ENCODE data around the gene HTR4. TPM values are rescaled to one million over a fixed set of nuclear protein-coding genes. Genes with fewer than 3 reads are reported as not detected.

HTR4 gene
- total RNA-seq, 1 donor from 2014 or later: 0.27 TPM

- Mint-ChIP-seq H3K27ac (no peak overlapping the region), H3K36me3 (no peaks in the 10 kb centered on the region), H3K4me3 (no peak overlapping the region), H3K27me3 (ENCODE audit: low read depth) (peaks cover 1% of the 10 kb centered on the region), H3K4me1 (peaks cover 12% of the 10 kb centered on the region), H3K9me3 (no peaks in the 10 kb centered on the region)
- DNase-seq (ENCODE audit: low spot score in 2 of 2, unreplicated experiment in 2 of 2): no peak
- TF ChIP-seq, protein P1, sequence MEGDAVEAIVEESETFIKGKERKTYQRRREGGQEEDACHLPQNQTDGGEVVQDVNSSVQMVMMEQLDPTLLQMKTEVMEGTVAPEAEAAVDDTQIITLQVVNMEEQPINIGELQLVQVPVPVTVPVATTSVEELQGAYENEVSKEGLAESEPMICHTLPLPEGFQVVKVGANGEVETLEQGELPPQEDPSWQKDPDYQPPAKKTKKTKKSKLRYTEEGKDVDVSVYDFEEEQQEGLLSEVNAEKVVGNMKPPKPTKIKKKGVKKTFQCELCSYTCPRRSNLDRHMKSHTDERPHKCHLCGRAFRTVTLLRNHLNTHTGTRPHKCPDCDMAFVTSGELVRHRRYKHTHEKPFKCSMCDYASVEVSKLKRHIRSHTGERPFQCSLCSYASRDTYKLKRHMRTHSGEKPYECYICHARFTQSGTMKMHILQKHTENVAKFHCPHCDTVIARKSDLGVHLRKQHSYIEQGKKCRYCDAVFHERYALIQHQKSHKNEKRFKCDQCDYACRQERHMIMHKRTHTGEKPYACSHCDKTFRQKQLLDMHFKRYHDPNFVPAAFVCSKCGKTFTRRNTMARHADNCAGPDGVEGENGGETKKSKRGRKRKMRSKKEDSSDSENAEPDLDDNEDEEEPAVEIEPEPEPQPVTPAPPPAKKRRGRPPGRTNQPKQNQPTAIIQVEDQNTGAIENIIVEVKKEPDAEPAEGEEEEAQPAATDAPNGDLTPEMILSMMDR (IDR thresholded peaks at IDR 0.05; ENCODE audit: unreplicated experiment): no peak
Observed at GRCh38 chr5:148455185-148455584, 199.1 kb downstream of the HTR4 start.

GRCh38 chr5:148454576-148454975, 199.8 kb downstream of the HTR4 start:
- no peak for DNase-seq (ENCODE audit: low spot score in 2 of 2, unreplicated experiment in 2 of 2)
- Mint-ChIP-seq H3K9me3 (no peaks in the 10 kb centered on the region), H3K4me3 (no peak overlapping the region), H3K4me1 (peaks cover 12% of the 10 kb centered on the region), H3K27ac (no peak overlapping the region), H3K36me3 (no peaks in the 10 kb centered on the region), H3K27me3 (ENCODE audit: low read depth) (peaks cover 1% of the 10 kb centered on the region)
- TF ChIP-seq, protein P1 (IDR thresholded peaks at IDR 0.05; ENCODE audit: unreplicated experiment): no peak

DNA sequence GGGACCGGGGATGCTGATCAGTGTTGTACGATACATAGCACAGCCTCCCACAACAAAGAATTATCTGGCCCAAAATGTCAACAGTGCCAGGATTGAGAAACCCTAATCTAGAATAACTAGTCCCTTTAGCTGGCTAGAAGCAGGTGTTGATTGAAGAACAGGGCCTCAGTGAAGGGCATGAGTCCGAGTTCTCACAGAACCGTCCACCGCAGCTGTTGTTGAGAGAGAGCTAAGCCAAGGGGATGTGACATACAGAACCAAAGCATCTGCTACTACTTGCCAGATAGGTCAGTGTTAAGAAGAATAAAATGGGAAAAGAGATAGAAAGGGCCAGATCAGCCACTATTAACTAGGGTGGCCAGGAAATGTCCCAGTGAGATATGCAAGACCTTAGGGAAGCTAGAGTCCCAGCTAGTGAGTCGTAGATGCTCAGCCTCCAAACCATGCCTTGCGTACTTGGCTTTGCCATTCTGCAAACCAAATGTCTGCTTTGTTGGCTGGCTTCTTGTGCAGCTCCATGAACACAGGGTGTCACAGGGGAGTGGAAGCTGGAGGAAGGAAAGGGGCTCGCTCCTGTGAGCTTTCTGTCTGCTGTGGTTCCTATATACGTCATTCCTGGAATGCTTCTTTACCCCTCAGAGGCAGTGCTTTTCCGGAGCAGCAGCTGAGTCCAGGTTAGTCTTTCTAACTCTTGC, 201.7 kb downstream of the HTR4 start:
- H3K27ac Mint-ChIP-seq: no peak overlapping the region
- no peaks in the 10 kb centered on the region for H3K36me3 Mint-ChIP-seq
- TF ChIP-seq, protein P1 (IDR thresholded peaks at IDR 0.05; ENCODE audit: unreplicated experiment): no peak
- DNase-seq (ENCODE audit: low spot score in 2 of 2, unreplicated experiment in 2 of 2): no peak
- H3K4me3 Mint-ChIP-seq: no peak overlapping the region
- peaks cover 3% of the 10 kb centered on the region for H3K27me3 Mint-ChIP-seq (ENCODE audit: low read depth)
- no peaks in the 10 kb centered on the region for H3K9me3 Mint-ChIP-seq
- H3K4me1 Mint-ChIP-seq: no peaks in the 10 kb centered on the region

- Mint-ChIP-seq H3K4me1 (no peaks in the 10 kb centered on the region), H3K4me3 (no peak overlapping the region), H3K9me3 (no peaks in the 10 kb centered on the region), H3K27ac (no peak overlapping the region), H3K36me3 (peaks cover 5% of the 10 kb centered on the region), H3K27me3 (ENCODE audit: low read depth) (peaks cover 2% of the 10 kb centered on the region)
- TF ChIP-seq, protein P1 (IDR thresholded peaks at IDR 0.05; ENCODE audit: unreplicated experiment): no peak
- DNase-seq (ENCODE audit: low spot score in 2 of 2, unreplicated experiment in 2 of 2): no peak
Observed at GRCh38 chr5:148446611-148447010, 207.7 kb downstream of the HTR4 start.

DNA sequence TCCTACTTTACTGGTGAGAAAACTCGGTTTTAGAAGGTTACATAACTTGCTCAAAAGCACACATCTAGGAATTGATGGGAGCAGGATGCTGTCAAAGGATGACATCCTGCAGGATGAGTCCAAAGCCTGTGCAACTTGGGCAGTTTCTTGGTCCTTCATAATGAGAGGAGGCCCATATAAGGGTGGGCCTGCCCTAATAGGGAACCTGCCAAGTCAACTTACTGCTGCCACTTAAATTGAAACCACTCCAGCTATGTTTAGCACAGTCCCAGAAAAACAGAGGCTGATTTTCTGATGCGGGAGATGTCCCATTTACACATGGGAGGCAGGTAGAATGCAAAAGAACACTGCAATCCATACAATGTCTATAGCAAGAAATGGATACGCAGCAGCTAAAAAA, 208.7 kb downstream of the HTR4 start:
- Mint-ChIP-seq H3K27ac (no peak overlapping the region), H3K27me3 (ENCODE audit: low read depth) (peaks cover 2% of the 10 kb centered on the region), H3K9me3 (no peaks in the 10 kb centered on the region), H3K4me1 (no peaks in the 10 kb centered on the region), H3K4me3 (no peak overlapping the region), H3K36me3 (peaks cover 10% of the 10 kb centered on the region)
- TF ChIP-seq, protein P1 (IDR thresholded peaks at IDR 0.05; ENCODE audit: unreplicated experiment): no peak
- no peak for DNase-seq (ENCODE audit: low spot score in 2 of 2, unreplicated experiment in 2 of 2)
